SJSA1 (cell line): Measurements from ENCODE around the gene AK5. TPM values are rescaled to one million over a fixed set of nuclear protein-coding genes. Genes with fewer than 3 reads are reported as not detected.

Experiments
- DNase-seq, 2 experiments: peaks; one replicate each; pipeline ENCODE4 v3.0.0-alpha.2; 2015 to 2020; ENCODE audit warnings: low spot score in 2 of 2, low read depth in 1 of 2
- H3K27ac ChIP-seq: fragments of 250-450 bp; sonication (Bioruptor Pico); 2 replicates; pipeline ENCODE4 v1.5.1; 2020; ENCODE audit warnings: mild to moderate bottlenecking, moderate library complexity
- H3K27me3 ChIP-seq: fragments of 250-450 bp; sonication (Bioruptor Pico); replicated peaks from 2 replicates; pipeline ENCODE4 v1.5.1; 2020; ENCODE audit warnings: mild to moderate bottlenecking, moderate library complexity
- H3K36me3 ChIP-seq: fragments of 250-450 bp; sonication (Bioruptor Pico); 2 replicates; pipeline ENCODE4 v1.5.1; 2020; ENCODE audit warnings: mild to moderate bottlenecking
- H3K4me1 ChIP-seq: fragments of 250-450 bp; sonication (Bioruptor Pico); replicated peaks from 2 replicates; pipeline ENCODE4 v1.6.1; 2021; ENCODE audit warnings: mild to moderate bottlenecking
- H3K4me3 ChIP-seq: fragments of 250-450 bp; sonication (Bioruptor Pico); 2 replicates; pipeline ENCODE4 v1.5.1; 2020; ENCODE audit warnings: mild to moderate bottlenecking
- H3K9me3 ChIP-seq: fragments of 250-450 bp; sonication (Bioruptor Pico); replicated peaks from 2 replicates; pipeline ENCODE4 v1.5.1; 2020; ENCODE audit warnings: mild to moderate bottlenecking
- total RNA-seq: library from RNA; depleted of rRNA; stranded (reverse); fragments of >200 nt; shearing (Covaris generic); gene quantifications from 2 replicates; pipeline ENCODE4 v1.2.3, GENCODE V29; 2014

AK5 gene
- total RNA-seq, 1 experiment from 2014 or later: 1.4 TPM

DNA sequence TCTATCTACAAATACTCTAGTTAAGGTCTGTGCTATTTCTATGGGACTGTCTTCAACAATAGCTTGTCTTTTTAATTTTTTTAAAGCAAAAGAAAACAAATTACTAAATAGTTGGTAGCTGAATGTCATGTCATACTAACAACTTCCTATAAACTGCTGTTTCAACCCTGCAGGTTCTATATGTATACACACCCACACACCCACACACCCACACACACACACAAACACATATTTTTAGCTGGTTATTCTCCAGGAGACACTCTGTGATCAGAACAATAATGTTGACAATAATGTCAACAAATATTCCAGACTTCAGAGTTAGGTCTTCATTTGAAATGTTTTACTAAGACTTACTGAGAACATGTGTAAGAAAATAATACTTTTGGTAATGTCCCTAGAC lies 66.7 kb downstream of the AK5 start:
- Histone ChIP-seq H3K27ac (no peak overlapping the region), H3K4me3 (no peak overlapping the region), H3K36me3 (no peaks in the 10 kb centered on the region), H3K27me3 (no peaks in the 10 kb centered on the region), H3K4me1 (peaks cover 22% of the 10 kb centered on the region), H3K9me3 (no peaks in the 10 kb centered on the region)
- no peak for DNase-seq

DNA sequence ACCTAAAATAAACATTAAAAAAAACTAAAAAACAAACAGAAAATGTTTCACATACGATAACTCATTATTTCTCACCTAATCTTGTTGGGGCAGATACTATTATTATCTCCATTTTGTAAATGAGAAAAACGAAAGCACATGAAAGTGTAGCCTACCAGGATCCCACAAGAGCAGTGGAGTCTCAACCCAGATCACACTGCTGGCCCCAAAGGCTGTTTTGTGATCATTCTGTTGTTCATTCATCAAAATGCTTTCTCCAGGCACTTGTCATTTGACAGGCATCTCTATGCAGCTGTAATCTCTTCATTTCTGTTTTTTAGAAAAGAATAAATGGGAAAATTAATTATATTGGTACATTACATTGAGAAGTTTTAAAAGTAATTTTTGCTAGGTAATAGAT lies 67.5 kb downstream of the AK5 start:
- Histone ChIP-seq H3K9me3 (no peaks in the 10 kb centered on the region), H3K27me3 (no peaks in the 10 kb centered on the region), H3K4me3 (no peak overlapping the region), H3K27ac (no peak overlapping the region), H3K4me1 (peaks cover 22% of the 10 kb centered on the region), H3K36me3 (no peaks in the 10 kb centered on the region)
- no peak for DNase-seq

DNA sequence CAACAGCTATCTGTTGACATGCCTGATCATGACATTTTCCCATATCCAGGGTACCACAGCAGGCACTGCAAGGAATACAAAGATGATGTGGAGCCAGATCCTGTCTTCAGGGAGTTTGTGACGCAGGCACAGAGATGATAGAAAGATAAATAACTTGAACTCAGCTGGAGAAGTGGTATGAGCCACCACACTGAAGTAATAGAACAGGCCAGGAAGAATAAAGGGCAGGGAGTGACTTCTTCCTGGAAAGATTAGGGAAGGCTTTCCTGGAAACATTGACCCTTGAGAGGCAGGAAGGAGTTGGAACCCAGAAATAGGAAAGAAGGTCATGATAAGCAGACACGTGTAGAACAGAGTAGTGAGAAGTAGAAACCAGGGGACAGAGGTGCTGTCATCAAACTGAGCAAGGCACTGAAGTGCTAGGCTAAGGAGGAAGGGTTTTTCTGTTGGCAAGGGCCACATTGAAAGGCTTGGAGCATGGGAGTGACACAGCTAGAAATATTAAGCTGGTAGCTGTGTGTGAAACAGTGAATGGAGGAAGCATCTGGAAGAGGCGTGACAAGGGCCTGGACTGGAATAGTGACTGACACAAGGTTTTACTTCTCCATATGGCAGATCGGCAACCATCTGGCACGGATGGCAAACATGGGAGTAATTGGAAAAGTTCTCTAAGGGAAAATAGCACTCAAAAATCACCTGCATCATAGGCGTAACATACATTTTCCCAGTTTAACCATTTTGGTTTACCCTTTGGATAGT lies 68.4 kb downstream of the AK5 start:
- DNase-seq: no peak
- Histone ChIP-seq H3K36me3 (no peaks in the 10 kb centered on the region), H3K9me3 (no peaks in the 10 kb centered on the region)

GRCh38 chr1:77354536-77354935 lies 72.7 kb downstream of the AK5 start:
- Histone ChIP-seq H3K4me1 (no peaks in the 10 kb centered on the region), H3K27ac (no peak overlapping the region), H3K27me3 (no peaks in the 10 kb centered on the region), H3K36me3 (no peaks in the 10 kb centered on the region), H3K9me3 (no peaks in the 10 kb centered on the region), H3K4me3 (no peak overlapping the region)
- DNase-seq: no peak

More for the DNA sequence above, 68.4 kb downstream of the AK5 start:
- Histone ChIP-seq H3K27ac (no peak overlapping the region), H3K27me3 (no peaks in the 10 kb centered on the region), H3K4me3 (no peak overlapping the region), H3K4me1 (peaks cover 22% of the 10 kb centered on the region)

GRCh38 chr1:77355010-77355409 lies 73.2 kb downstream of the AK5 start:
- Histone ChIP-seq H3K27ac (no peak overlapping the region), H3K27me3 (no peaks in the 10 kb centered on the region), H3K4me3 (no peak overlapping the region), H3K4me1 (no peaks in the 10 kb centered on the region), H3K36me3 (no peaks in the 10 kb centered on the region), H3K9me3 (no peaks in the 10 kb centered on the region)
- no peak for DNase-seq

DNA sequence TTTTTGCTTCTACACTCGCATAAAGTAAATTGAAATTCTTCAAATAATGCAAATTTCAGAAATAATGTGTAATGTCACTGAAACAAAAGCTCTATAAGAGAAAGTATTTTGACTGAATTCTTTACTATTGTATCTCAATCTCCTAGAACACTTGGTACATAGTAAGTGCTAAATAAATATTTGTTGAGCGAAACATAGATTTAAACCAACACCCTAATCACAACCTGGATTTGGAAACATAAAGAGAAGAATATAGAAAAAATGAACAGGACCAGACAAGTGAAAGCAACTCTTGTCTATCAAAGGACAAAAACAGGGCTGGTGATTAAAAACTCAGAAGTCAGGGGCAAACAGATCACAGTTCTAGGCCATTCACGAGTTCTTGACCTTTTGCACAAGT lies 74.3 kb downstream of the AK5 start:
- DNase-seq: no peak
- Histone ChIP-seq H3K4me3 (no peak overlapping the region), H3K9me3 (no peaks in the 10 kb centered on the region)

DNA sequence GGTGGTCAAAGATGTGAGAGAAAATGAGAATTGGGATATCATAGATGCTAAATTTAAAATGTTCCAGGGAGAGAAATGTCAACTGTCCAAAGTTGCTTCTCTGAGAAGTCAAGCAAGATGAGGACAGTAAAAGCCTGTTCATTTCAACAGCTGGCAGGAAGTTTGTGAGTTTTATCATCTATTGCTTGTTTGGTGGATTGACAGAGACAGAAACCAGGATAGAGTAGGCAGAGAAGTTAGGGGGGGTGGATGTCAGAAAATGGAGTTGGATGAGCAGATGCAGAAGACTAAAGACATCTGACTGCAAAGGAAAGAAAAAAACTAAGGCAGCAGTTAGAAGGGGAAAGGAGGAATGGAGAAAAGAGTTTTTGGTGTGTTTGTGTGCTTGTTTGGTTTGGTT lies 78.4 kb downstream of the AK5 start:
- H3K27ac ChIP-seq: no peak overlapping the region
- H3K27me3 ChIP-seq: no peaks in the 10 kb centered on the region
- H3K9me3 ChIP-seq: no peaks in the 10 kb centered on the region
- no peak for DNase-seq
- H3K36me3 ChIP-seq: no peaks in the 10 kb centered on the region
- H3K4me1 ChIP-seq: no peaks in the 10 kb centered on the region
- no peak overlapping the region for H3K4me3 ChIP-seq

More for the DNA sequence above, 74.3 kb downstream of the AK5 start:
- Histone ChIP-seq H3K4me1 (no peaks in the 10 kb centered on the region), H3K27me3 (no peaks in the 10 kb centered on the region), H3K36me3 (no peaks in the 10 kb centered on the region), H3K27ac (no peak overlapping the region)

DNA sequence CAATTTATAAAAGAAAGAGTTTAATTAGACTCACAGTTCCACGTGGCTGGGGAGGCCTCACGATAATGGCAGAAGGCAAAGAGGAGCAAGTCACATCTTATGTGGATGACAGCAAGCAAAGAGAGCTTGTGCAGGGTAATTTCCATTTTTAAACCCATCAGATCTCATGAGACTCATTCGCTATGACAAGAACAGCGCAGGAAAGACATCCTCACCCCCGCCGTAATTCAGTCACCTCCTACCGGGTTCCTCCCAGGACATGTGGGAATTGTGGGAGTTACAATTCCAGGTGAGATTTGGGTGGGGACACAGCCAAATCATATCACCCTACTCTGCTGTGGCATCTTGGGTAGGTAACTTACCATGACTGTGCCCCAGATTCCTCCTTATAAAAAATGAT lies 79.8 kb downstream of the AK5 start:
- H3K27ac ChIP-seq: no peak overlapping the region
- H3K4me1 ChIP-seq: no peaks in the 10 kb centered on the region
- no peaks in the 10 kb centered on the region for H3K9me3 ChIP-seq
- no peak overlapping the region for H3K4me3 ChIP-seq
- H3K36me3 ChIP-seq: no peaks in the 10 kb centered on the region
- no peak for DNase-seq
- no peaks in the 10 kb centered on the region for H3K27me3 ChIP-seq

GRCh38 chr1:77370161-77370560 lies 88.3 kb downstream of the AK5 start:
- Histone ChIP-seq H3K36me3 (no peaks in the 10 kb centered on the region), H3K4me1 (peaks cover 23% of the 10 kb centered on the region), H3K27ac (peak overlapping the region; percentile 84), H3K9me3 (no peaks in the 10 kb centered on the region), H3K4me3 (no peak overlapping the region), H3K27me3 (no peaks in the 10 kb centered on the region)
- peak in 1 of 2 experiments; percentile 34 for DNase-seq

- Histone ChIP-seq H3K27ac (peak overlapping the region; percentile 84), H3K4me3 (no peak overlapping the region), H3K36me3 (no peaks in the 10 kb centered on the region), H3K9me3 (no peaks in the 10 kb centered on the region), H3K27me3 (no peaks in the 10 kb centered on the region), H3K4me1 (peaks cover 23% of the 10 kb centered on the region)
- DNase-seq: peak; percentile 79 to 91
Measured at GRCh38 chr1:77370583-77371306, 88.9 kb downstream of the AK5 start.

GRCh38 chr1:77371396-77371795 lies 89.6 kb downstream of the AK5 start:
- DNase-seq: no peak
- no peaks in the 10 kb centered on the region for H3K36me3 ChIP-seq
- H3K4me3 ChIP-seq: no peak overlapping the region
- H3K4me1 ChIP-seq: peaks cover 23% of the 10 kb centered on the region
- H3K9me3 ChIP-seq: no peaks in the 10 kb centered on the region
- no peaks in the 10 kb centered on the region for H3K27me3 ChIP-seq
- peak overlapping the region; percentile 84 for H3K27ac ChIP-seq

DNA sequence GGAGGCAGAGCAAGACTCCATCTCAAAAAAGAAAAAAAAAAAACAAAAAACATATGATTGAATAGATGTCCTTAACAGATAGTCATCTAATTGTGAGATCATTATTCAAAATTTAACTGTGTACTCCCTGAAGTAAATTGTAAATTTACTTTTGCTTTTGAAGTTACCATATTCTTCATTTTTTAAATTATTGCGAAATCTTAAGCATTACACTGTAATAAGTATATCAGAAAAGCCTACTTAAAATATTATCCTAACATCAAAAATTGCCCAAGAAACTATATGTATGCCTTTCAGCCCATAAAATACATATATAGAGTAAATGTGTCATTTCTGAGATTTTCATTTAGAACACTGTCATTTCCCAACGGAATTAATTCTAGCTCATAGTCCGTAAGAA lies 91.9 kb downstream of the AK5 start:
- no peak overlapping the region for H3K4me3 ChIP-seq
- H3K36me3 ChIP-seq: no peaks in the 10 kb centered on the region
- no peak overlapping the region for H3K27ac ChIP-seq
- H3K4me1 ChIP-seq: peaks cover 23% of the 10 kb centered on the region
- no peak for DNase-seq
- no peaks in the 10 kb centered on the region for H3K9me3 ChIP-seq
- H3K27me3 ChIP-seq: no peaks in the 10 kb centered on the region

DNA sequence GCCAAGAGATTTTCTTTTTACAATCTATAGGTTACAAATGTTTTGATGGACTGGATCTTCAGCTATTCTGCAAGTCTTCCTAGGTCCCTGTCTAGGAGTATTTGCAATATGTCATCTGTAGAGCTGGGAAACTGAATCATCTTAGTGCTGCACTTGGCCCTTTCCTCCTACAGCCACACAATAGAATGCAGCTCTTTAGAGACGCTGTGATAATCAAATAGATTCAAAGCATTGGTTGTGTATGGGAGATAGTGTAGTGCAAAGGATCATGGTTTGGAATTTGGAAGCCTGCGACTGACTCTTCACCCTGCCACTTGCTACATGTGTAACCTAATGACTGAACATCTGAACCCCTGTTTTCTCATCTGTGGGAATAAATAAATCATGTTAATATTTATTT lies 93.7 kb downstream of the AK5 start:
- no peak for DNase-seq
- H3K9me3 ChIP-seq: no peaks in the 10 kb centered on the region
- no peaks in the 10 kb centered on the region for H3K36me3 ChIP-seq
- H3K4me3 ChIP-seq: no peak overlapping the region
- no peak overlapping the region for H3K27ac ChIP-seq
- H3K27me3 ChIP-seq: no peaks in the 10 kb centered on the region
- peaks cover 14% of the 10 kb centered on the region for H3K4me1 ChIP-seq

- Histone ChIP-seq H3K4me3 (no peak overlapping the region), H3K4me1 (peaks cover 9% of the 10 kb centered on the region), H3K27ac (no peak overlapping the region), H3K36me3 (no peaks in the 10 kb centered on the region), H3K27me3 (no peaks in the 10 kb centered on the region), H3K9me3 (no peaks in the 10 kb centered on the region)
- no peak for DNase-seq
Measured at GRCh38 chr1:77375990-77376389, 94.2 kb downstream of the AK5 start.
